ENCODE data around the gene DDX49. TPM values are rescaled to one million over a fixed set of nuclear protein-coding genes. Genes with fewer than 3 reads are reported as not detected.
A peak's percentile ranks its signal among the peaks of the same experiment; 100 is the strongest.

Gene DDX49
- total and polyA plus RNA-seq, 2 experiments from 2014 or later, result 53.4 to 76.0 TPM

DNA sequence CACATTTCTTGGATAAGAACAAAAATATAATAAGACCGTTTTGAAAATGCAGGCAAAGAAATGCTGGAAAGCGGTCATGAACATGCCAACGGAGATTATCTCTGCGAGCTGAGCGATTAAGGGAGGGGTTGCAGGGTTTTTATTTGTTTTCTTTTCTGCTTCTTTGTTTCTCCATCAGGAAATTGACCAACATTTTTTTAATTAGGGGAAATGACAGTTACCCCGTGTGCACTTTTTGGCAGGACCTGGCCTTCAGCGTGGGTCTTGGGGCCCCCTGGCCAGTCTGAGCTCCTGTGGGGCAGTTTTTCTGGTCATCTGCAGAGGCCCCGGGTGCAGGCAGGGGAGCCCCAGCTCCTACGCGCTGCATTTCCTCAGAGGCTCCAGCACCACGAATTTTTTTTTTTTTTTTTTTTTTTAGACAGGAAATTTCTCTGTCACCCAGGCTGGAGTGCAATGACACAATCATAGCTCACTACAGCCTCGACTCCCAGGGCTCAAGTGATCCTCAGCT is 52.8 kb downstream of the DDX49 start:
- 0 out of 2 replicates have a peak overlapping the region, but pooled peaks have one; percentile 28 for H3K9ac ChIP-seq
- no peaks in the 10 kb centered on the region for H3K36me3 ChIP-seq (ENCODE audit: low read depth)
- peak overlapping the region; percentile 38; the same call in 1 of the 2 replicates for H2AFZ ChIP-seq
- no peak for TF ChIP-seq EZH2 (IDR thresholded peaks at IDR 0.05; ENCODE audit: insufficient read depth, poor library complexity, severe bottlenecking)
- TF ChIP-seq EZH2phosphoT487 (IDR thresholded peaks at IDR 0.05; ENCODE audit: insufficient read depth, low read depth), result no peak
- WGBS, 2 experiments (ENCODE audit: low coverage in 1 of 2, low lambda C conversion rate in 2 of 2, missing lambda C conversion rate in 2 of 2), result 21 to 24% methylated on average over 12 of the region's 12 CpGs
- H3F3A ChIP-seq (ENCODE audit: insufficient read depth), result peaks cover 19% of the 10 kb centered on the region
- H3K27me3 ChIP-seq (replicated peaks; ENCODE audit: insufficient read depth), result no peaks in the 10 kb centered on the region
- no peaks in the 10 kb centered on the region for H3K79me2 ChIP-seq (ENCODE audit: insufficient read depth)
- no peaks in the 10 kb centered on the region for H3K9me3 ChIP-seq (ENCODE audit: low read depth)
- no peaks in the 10 kb centered on the region for H3K9me2 ChIP-seq (ENCODE audit: insufficient read depth)
- H3K4me2 ChIP-seq (ENCODE audit: unreplicated experiment), result peak overlapping the region; percentile 55
- H4K20me1 ChIP-seq (ENCODE audit: insufficient read depth), result no peaks in the 10 kb centered on the region
- in situ Hi-C loops (cut with MboI), result no loop called here
- 0 out of 2 replicates have a peak overlapping the region, but pooled peaks have one; percentile 31 for H3K4me3 ChIP-seq
- 0 out of 2 replicates have a peak overlapping the region, but pooled peaks have one; percentile 9 for H3K27ac ChIP-seq
- H3K4me1 ChIP-seq (ENCODE audit: insufficient read depth), result peaks cover 28% of the 10 kb centered on the region
- peak; percentile 56 for DNase-seq

GRCh38 chr19:18972851-18973250 is 53.3 kb downstream of the DDX49 start:
- in situ Hi-C loops (cut with MboI), result no loop called here
- Histone ChIP-seq H3K4me1 (ENCODE audit: insufficient read depth) (peaks cover 23% of the 10 kb centered on the region), H4K20me1 (ENCODE audit: insufficient read depth) (no peaks in the 10 kb centered on the region), H2AFZ (no peak overlapping the region), H3K27ac (0 out of 2 replicates have a peak overlapping the region, but pooled peaks have one; percentile 9), H3K9me3 (ENCODE audit: low read depth) (no peaks in the 10 kb centered on the region), H3K36me3 (ENCODE audit: low read depth) (no peaks in the 10 kb centered on the region), H3K27me3 (replicated peaks; ENCODE audit: insufficient read depth) (no peaks in the 10 kb centered on the region), H3K9ac (no peak overlapping the region), H3K9me2 (ENCODE audit: insufficient read depth) (no peaks in the 10 kb centered on the region), H3F3A (ENCODE audit: insufficient read depth) (peaks cover 19% of the 10 kb centered on the region), H3K4me2 (ENCODE audit: unreplicated experiment) (no peak overlapping the region), H3K4me3 (no peak overlapping the region), H3K79me2 (ENCODE audit: insufficient read depth) (no peaks in the 10 kb centered on the region)
- TF ChIP-seq EZH2 (IDR thresholded peaks at IDR 0.05; ENCODE audit: insufficient read depth, poor library complexity, severe bottlenecking) (no peak), EZH2phosphoT487 (IDR thresholded peaks at IDR 0.05; ENCODE audit: insufficient read depth, low read depth) (no peak)
- 78 to 82% methylated on average over 5 of the region's 5 CpGs for WGBS, 2 experiments (ENCODE audit: low coverage in 1 of 2, low lambda C conversion rate in 2 of 2, missing lambda C conversion rate in 2 of 2)
- DNase-seq, result no peak

DNA sequence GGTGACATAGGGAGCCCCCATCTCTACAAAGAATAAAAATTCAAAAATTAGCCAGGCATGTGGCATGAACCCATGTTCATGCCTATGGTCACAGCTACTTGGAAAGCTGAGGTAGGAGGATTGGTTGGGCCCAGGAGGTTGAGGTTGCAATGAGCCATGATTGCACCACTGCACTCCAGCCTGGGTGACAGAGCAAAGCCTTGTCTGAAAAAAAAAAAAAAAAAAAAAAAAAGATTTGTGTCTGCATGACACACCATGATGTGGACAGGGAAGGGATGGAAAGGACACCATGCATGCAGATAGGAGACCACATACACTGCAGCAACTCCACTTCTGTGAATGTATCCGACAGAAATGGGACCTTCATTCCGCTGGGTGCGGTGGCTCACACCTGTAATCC is 55.5 kb downstream of the DDX49 start:
- Histone ChIP-seq H3K4me1 (ENCODE audit: insufficient read depth) (peaks cover 16% of the 10 kb centered on the region), H3K4me2 (ENCODE audit: unreplicated experiment) (no peak overlapping the region), H3F3A (ENCODE audit: insufficient read depth) (peaks cover 10% of the 10 kb centered on the region), H3K27ac (peak overlapping the region; percentile 35), H3K27me3 (replicated peaks; ENCODE audit: insufficient read depth) (no peaks in the 10 kb centered on the region), H3K4me3 (no peak overlapping the region), H3K9ac (no peak overlapping the region), H3K36me3 (ENCODE audit: low read depth) (no peaks in the 10 kb centered on the region), H3K79me2 (ENCODE audit: insufficient read depth) (no peaks in the 10 kb centered on the region), H2AFZ (no peak overlapping the region), H3K9me2 (ENCODE audit: insufficient read depth) (no peaks in the 10 kb centered on the region), H3K9me3 (ENCODE audit: low read depth) (no peaks in the 10 kb centered on the region), H4K20me1 (ENCODE audit: insufficient read depth) (no peaks in the 10 kb centered on the region)
- 92 to 100% methylated on average over 3 of the region's 3 CpGs for WGBS, 2 experiments (ENCODE audit: low coverage in 1 of 2, low lambda C conversion rate in 2 of 2, missing lambda C conversion rate in 2 of 2)
- TF ChIP-seq EZH2phosphoT487 (IDR thresholded peaks at IDR 0.05; ENCODE audit: insufficient read depth, low read depth) (no peak), EZH2 (IDR thresholded peaks at IDR 0.05; ENCODE audit: insufficient read depth, poor library complexity, severe bottlenecking) (no peak)
- peak; percentile 69 for DNase-seq
- in situ Hi-C loops (cut with MboI), result no loop called here

DNA sequence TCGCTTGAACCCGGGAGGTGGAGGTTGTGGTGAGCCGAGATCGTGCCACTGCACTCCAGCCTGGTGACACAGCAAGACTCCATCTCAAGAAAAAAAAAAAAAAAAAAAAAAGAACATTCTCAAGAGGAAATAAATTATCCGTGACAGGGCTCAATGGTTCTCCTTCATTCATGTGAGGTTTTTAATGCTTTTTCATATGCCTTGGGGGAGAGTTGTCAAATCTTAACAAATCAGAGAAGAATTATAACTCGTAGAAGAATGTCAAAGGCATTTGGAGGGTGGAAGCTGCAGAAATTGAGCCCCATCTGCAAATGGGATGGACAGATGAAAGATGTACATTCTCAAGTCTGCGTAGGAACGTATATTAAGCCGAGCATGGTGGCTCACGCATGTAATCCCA is 56.4 kb downstream of the DDX49 start:
- Histone ChIP-seq H2AFZ (no peak overlapping the region), H3K9ac (no peak overlapping the region), H3K27me3 (replicated peaks; ENCODE audit: insufficient read depth) (no peaks in the 10 kb centered on the region), H3K36me3 (ENCODE audit: low read depth) (no peaks in the 10 kb centered on the region), H3F3A (ENCODE audit: insufficient read depth) (0 out of 2 replicates have a peak, but pooled peaks cover 3% of the 10 kb centered on the region), H4K20me1 (ENCODE audit: insufficient read depth) (no peaks in the 10 kb centered on the region), H3K9me2 (ENCODE audit: insufficient read depth) (no peaks in the 10 kb centered on the region), H3K4me3 (no peak overlapping the region), H3K9me3 (ENCODE audit: low read depth) (no peaks in the 10 kb centered on the region), H3K4me2 (ENCODE audit: unreplicated experiment) (no peak overlapping the region), H3K4me1 (ENCODE audit: insufficient read depth) (peaks cover 9% of the 10 kb centered on the region; the same call in 1 of the 2 replicates), H3K79me2 (ENCODE audit: insufficient read depth) (no peaks in the 10 kb centered on the region), H3K27ac (no peak overlapping the region)
- in situ Hi-C loops (cut with MboI), result no loop called here
- no peak for TF ChIP-seq EZH2 (IDR thresholded peaks at IDR 0.05; ENCODE audit: insufficient read depth, poor library complexity, severe bottlenecking)
- TF ChIP-seq EZH2phosphoT487 (IDR thresholded peaks at IDR 0.05; ENCODE audit: insufficient read depth, low read depth), result no peak
- WGBS, 2 experiments (ENCODE audit: low coverage in 1 of 2, low lambda C conversion rate in 2 of 2, missing lambda C conversion rate in 2 of 2), result 89% methylated on average over 10 of the region's 10 CpGs
- DNase-seq, result no peak

Other genes starting within 250 kb of the DDX49 start
- gene CRTC1, start 236.0 kb upstream of the DDX49 start, total RNA-seq (2014; rRNA removed; shearing (Covaris generic)), result 1.2 and 1.4 TPM in 2 replicates
- 4.0 and 5.1 TPM in 2 replicates for gene CRTC1, start 236.0 kb upstream of the DDX49 start, polyA plus RNA-seq (2016; fragmentation: Nextera tagmentation; extraction: Ambion mirVana)
- gene COMP, start 128.4 kb upstream of the DDX49 start, total RNA-seq (2014; rRNA removed; shearing (Covaris generic)), result 93.8 and 96.6 TPM in 2 replicates
- gene COMP, start 128.4 kb upstream of the DDX49 start, polyA plus RNA-seq (2016; fragmentation: Nextera tagmentation; extraction: Ambion mirVana), result 252 and 257 TPM in 2 replicates
- gene UPF1, start 87.8 kb upstream of the DDX49 start, total RNA-seq (2014; rRNA removed; shearing (Covaris generic)), result 51.7 and 57.4 TPM in 2 replicates
- 3.5 and 4.3 TPM in 2 replicates for gene UPF1, start 87.8 kb upstream of the DDX49 start, polyA plus RNA-seq (2016; fragmentation: Nextera tagmentation; extraction: Ambion mirVana)
- gene CERS1, start 23.6 kb upstream of the DDX49 start, total RNA-seq (2014; rRNA removed; shearing (Covaris generic)), result 0.25 and 0.54 TPM in 2 replicates
- 0.38 and 0.54 TPM in 2 replicates for gene CERS1, start 23.6 kb upstream of the DDX49 start, polyA plus RNA-seq (2016; fragmentation: Nextera tagmentation; extraction: Ambion mirVana)
- gene COPE, start 328 bp upstream of the DDX49 start, total RNA-seq (2014; rRNA removed; shearing (Covaris generic)), result 347 and 359 TPM in 2 replicates
- 322 and 330 TPM in 2 replicates for gene COPE, start 328 bp upstream of the DDX49 start, polyA plus RNA-seq (2016; fragmentation: Nextera tagmentation; extraction: Ambion mirVana)
- 107 and 134 TPM in 2 replicates for gene HOMER3, start 21.5 kb downstream of the DDX49 start, total RNA-seq (2014; rRNA removed; shearing (Covaris generic))
- gene HOMER3, start 21.5 kb downstream of the DDX49 start, polyA plus RNA-seq (2016; fragmentation: Nextera tagmentation; extraction: Ambion mirVana), result 64.6 and 65.1 TPM in 2 replicates
- 27.6 and 29.7 TPM in 2 replicates for gene SUGP2, start 113.8 kb downstream of the DDX49 start, total RNA-seq (2014; rRNA removed; shearing (Covaris generic))
- 26.7 and 28.8 TPM in 2 replicates for gene SUGP2, start 113.8 kb downstream of the DDX49 start, polyA plus RNA-seq (2016; fragmentation: Nextera tagmentation; extraction: Ambion mirVana)
- gene ARMC6, start 113.9 kb downstream of the DDX49 start, total RNA-seq (2014; rRNA removed; shearing (Covaris generic)), result 43.1 and 45.0 TPM in 2 replicates
- gene ARMC6, start 113.9 kb downstream of the DDX49 start, polyA plus RNA-seq (2016; fragmentation: Nextera tagmentation; extraction: Ambion mirVana), result 23.9 and 26.0 TPM in 2 replicates
- 6.9 and 7.3 TPM in 2 replicates for gene SLC25A42, start 144.3 kb downstream of the DDX49 start, total RNA-seq (2014; rRNA removed; shearing (Covaris generic))
- gene SLC25A42, start 144.3 kb downstream of the DDX49 start, polyA plus RNA-seq (2016; fragmentation: Nextera tagmentation; extraction: Ambion mirVana), result 4.8 and 5.9 TPM in 2 replicates
- gene TMEM161A, start 218.8 kb downstream of the DDX49 start, total RNA-seq (2014; rRNA removed; shearing (Covaris generic)), result 33.7 and 36.8 TPM in 2 replicates
- 29.1 and 32.5 TPM in 2 replicates for gene TMEM161A, start 218.8 kb downstream of the DDX49 start, polyA plus RNA-seq (2016; fragmentation: Nextera tagmentation; extraction: Ambion mirVana)

Data from GM23248 (cell line).